GM20000 (cell line): ENCODE data around the gene HPSE2.

Experiments
- DNase-seq: peaks from one replicate; pipeline ENCODE4 v3.0.0; 2012; ENCODE audit warnings: low spot score
- CTCF ChIP-seq: IDR thresholded peaks from 2 replicates; pipeline ENCODE4 v1.5.1; 2012; ENCODE audit warnings: mild to moderate bottlenecking, control low read depth; ENCODE audit errors: extremely low read depth, missing control alignments

The HPSE2 gene

GRCh38 chr10:98446151-98446660, 789.4 kb downstream of the HPSE2 start:
- DNase-seq = no peak
- no peak for TF ChIP-seq CTCF

GRCh38 chr10:98445200-98445812, 790.3 kb downstream of the HPSE2 start:
- no peak for DNase-seq
- no peak for TF ChIP-seq CTCF

GRCh38 chr10:98444314-98445006, 791.2 kb downstream of the HPSE2 start:
- no peak for DNase-seq
- no peak for TF ChIP-seq CTCF

GRCh38 chr10:98438715-98439114, 796.9 kb downstream of the HPSE2 start:
- no peak for TF ChIP-seq CTCF
- DNase-seq = no peak

GRCh38 chr10:98436704-98437103, 798.9 kb downstream of the HPSE2 start:
- no peak for DNase-seq
- no peak for TF ChIP-seq CTCF

DNA sequence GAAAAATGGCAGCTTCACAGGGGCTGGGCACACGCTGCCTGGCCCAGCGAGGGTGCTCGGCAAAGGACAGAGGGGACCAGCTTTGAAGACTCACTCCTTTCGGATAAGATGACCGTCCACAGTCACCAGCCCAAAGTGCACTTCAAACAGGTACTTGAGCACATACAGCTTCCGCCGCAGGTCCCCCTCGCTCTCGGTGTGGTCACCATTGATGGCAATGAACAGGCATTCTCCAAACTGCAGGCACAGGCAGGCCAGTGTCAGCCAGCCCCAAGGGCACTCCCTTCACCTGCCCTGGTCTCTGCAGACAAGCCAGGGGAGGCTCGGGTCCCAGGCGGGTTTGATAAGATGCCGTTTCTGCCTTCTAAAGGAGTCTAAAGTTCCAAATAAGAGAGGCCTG, 800.5 kb downstream of the HPSE2 start:
- DNase-seq = no peak
- TF ChIP-seq CTCF = no peak

DNA sequence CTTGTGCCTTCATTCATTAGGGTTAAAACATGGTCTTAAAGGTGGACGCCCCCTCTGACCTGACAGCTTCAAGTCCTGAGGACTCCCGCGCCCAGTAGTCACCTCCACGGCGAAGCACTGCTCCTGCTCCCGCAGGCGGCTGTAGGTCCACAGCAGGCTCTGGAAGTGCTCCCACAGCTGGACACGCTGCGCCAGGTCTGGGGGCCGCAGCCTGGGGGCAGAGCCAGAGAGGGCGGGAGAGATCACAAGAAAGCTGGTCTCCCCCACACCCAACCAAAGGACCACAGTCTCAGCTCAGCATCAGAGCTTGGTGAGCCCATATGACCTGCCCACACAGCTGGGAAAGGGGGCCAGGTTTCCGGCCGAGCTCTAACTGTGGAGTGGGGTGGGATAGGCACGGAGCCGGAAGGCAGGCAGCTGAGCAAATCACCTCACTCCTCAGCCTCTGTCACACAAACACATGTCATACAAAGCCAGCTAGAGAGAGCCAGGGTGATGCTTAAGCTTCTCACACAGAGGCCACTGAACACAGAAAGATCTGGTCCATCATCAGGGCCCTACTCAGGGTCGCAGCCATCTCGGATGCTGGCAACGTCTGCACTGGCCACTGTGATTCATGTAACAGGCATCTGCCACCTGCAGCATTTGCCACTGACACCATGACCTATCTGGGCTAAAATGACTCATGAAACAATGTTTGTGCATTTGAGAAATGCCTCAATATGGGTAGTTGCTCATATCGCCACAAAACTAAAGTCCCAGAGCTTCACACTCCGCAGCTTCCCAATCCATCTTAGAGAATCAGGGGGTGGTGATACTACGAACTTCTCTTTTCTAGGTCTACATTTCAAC, 801.5 kb downstream of the HPSE2 start:
- no peak for TF ChIP-seq CTCF
- DNase-seq = no peak
